ENCODE data around the gene CYB5A.

CYB5A gene

GRCh38 chr18:74275736-74276135 lies 16.0 kb downstream of the CYB5A start:
- no peak for DNase-seq

- no peak for DNase-seq
Observed at GRCh38 chr18:74274700-74275099, 17.1 kb downstream of the CYB5A start.

- DNase-seq = no peak
Observed at GRCh38 chr18:74273394-74273793, 18.4 kb downstream of the CYB5A start.

GRCh38 chr18:74271635-74272034 lies 20.1 kb downstream of the CYB5A start:
- DNase-seq = no peak

GRCh38 chr18:74268933-74269620 lies 22.7 kb downstream of the CYB5A start:
- DNase-seq = no peak

- no peak for DNase-seq
Observed at GRCh38 chr18:74268175-74268574, 23.6 kb downstream of the CYB5A start.

- no peak for DNase-seq
Observed at GRCh38 chr18:74266161-74266560, 25.6 kb downstream of the CYB5A start.

GRCh38 chr18:74265546-74266098 lies 26.1 kb downstream of the CYB5A start:
- no peak for DNase-seq

GRCh38 chr18:74264303-74265020 lies 27.3 kb downstream of the CYB5A start:
- no peak for DNase-seq

- DNase-seq = no peak
Observed at GRCh38 chr18:74261053-74261713, 30.6 kb downstream of the CYB5A start.

GRCh38 chr18:74259347-74259746 lies 32.4 kb downstream of the CYB5A start:
- no peak for DNase-seq

GRCh38 chr18:74257083-74257482 lies 34.7 kb downstream of the CYB5A start:
- no peak for DNase-seq

GRCh38 chr18:74256190-74256589 lies 35.6 kb downstream of the CYB5A start:
- no peak for DNase-seq

GRCh38 chr18:74255131-74255616 lies 36.6 kb downstream of the CYB5A start:
- no peak for DNase-seq

- DNase-seq = no peak
Observed at GRCh38 chr18:74252039-74252395, 39.7 kb downstream of the CYB5A start.

GRCh38 chr18:74251297-74252038 lies 40.3 kb downstream of the CYB5A start:
- no peak for DNase-seq

- no peak for DNase-seq
Observed at GRCh38 chr18:74250131-74250530, 41.6 kb downstream of the CYB5A start.

- no peak for DNase-seq
Observed at GRCh38 chr18:74249181-74249968, 42.4 kb downstream of the CYB5A start.

- DNase-seq = no peak
Observed at GRCh38 chr18:74248595-74248994, 43.2 kb downstream of the CYB5A start.

GRCh38 chr18:74248189-74248588 lies 43.6 kb downstream of the CYB5A start:
- DNase-seq = no peak

- DNase-seq = no peak
Observed at GRCh38 chr18:74244554-74244953, 47.2 kb downstream of the CYB5A start.

GRCh38 chr18:74243127-74243526 lies 48.6 kb downstream of the CYB5A start:
- no peak for DNase-seq

All from KG1 (cell line).